Measurements from ENCODE around the gene ENOX1.
A peak's percentile ranks its signal among the peaks of the same experiment; 100 is the strongest.
"Not testable (repeated sequence)": the region's sequence is repeated elsewhere in the genome, so short reads cannot be mapped to it uniquely, and the experiment has no call there.

Gene ENOX1

GRCh38 chr13:43416408-43416807, 370.4 kb downstream of the ENOX1 start:
- not testable (repeated sequence) for DNase-seq

GRCh38 chr13:43415903-43416391, 370.8 kb downstream of the ENOX1 start:
- not testable (repeated sequence) for DNase-seq

GRCh38 chr13:43414111-43414510, 372.7 kb downstream of the ENOX1 start:
- no peak for DNase-seq

DNA sequence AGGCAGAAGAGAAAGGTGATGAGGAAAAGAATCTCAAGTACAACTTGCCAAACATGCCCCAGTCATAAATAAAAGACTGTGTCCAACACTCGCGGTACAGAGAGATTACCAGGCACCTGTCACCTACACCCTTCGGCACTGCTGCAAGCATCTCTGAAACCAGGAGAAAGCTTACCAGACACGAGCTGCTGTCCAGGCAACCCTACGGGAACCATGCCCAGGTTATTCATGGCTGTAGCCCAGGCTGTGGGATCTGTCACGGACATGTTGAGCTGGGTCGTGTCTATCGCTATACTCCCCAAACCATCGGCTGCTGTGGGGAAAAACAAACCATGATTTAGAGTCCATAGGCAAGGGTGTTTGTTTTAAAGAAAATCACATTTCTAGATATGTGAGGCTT, 375.0 kb downstream of the ENOX1 start:
- DNase-seq: peak; percentile 25

DNA sequence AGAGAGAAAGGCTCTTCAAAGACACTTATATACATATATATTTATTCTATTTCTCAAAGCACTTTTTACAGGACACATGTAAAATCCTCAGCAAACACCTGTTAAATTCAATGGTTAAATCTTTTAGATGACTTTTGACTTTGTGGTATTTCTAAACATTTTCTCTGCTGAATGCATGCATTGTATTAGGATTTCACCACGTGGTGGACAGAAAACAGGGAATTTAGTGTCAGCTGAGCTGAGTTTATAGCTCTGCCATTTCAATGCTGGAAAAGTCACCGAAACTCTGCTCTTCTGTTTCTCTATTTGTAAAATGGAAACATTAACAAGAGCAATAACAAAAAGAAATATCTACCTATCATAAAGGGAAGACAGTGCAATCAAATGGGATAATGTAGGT, 375.6 kb downstream of the ENOX1 start:
- no peak for DNase-seq

GRCh38 chr13:43408274-43408673, 378.5 kb downstream of the ENOX1 start:
- no peak for DNase-seq

DNA sequence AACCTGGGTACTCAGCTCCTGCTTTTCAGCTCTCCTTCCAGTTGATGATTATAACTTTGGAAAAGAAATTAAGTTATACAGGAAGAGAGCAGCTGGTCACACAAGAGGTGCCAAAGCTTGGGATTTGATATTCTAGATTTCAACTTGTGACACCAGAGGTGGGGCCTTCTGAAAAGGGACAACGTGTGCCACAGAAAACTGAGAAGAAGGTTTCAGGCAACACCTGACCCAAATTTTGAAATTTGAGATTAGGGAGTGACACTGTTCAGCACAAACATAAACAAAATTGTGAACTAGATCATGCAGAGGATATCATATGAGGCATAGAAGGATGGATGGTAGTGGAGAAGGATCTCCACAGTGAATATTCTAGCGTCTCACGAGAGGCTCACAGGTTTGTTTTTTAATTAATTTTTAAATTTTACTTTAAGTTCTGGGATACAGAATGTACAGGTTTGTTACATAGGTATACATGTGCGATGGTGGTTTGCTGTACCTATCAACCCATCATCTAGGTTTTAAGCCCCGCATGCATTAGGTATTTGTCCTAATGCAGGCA, 379.7 kb downstream of the ENOX1 start:
- no peak for DNase-seq

DNA sequence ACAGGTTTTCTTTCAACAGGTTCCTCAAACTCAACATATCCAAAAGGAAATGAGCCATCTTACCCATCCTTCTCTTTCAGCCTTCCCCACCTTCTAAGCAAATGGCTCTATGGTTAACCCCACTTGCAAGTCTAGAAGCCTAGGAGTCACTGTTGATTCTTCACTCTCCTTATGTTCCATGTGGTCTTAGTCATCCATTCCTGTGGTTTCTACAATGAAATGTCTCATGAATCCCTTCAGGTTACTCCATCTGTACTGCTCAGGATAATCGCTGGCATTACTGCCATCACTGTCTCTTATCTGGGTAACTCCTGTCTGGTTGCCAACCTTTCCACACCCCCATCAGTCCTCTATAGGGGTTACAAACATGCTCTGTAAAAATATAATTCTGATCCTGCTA, 381.3 kb downstream of the ENOX1 start:
- DNase-seq: no peak

- DNase-seq: no peak
Measured at GRCh38 chr13:43402380-43402779, 384.4 kb downstream of the ENOX1 start.

GRCh38 chr13:43401361-43401760, 385.4 kb downstream of the ENOX1 start:
- DNase-seq: no peak

DNA sequence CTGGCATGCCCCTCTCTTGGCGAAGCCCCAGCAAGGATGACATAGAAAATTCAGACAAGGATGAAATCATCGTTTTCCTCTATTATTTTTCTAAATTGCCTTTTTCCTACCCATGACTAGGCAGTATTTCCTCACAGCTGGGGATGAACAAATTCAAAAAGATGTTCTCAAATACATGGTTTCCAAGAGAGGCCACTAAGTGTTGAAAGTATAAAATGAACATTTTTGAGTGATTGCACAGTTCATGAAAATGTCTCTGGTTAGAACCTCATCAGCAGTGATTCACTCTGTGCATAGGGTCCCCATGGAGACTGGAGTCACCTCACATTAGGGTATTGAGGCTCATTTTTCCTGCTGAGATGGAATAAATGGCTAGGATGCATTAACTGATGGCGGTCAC, 389.7 kb downstream of the ENOX1 start:
- no peak for DNase-seq

DNA sequence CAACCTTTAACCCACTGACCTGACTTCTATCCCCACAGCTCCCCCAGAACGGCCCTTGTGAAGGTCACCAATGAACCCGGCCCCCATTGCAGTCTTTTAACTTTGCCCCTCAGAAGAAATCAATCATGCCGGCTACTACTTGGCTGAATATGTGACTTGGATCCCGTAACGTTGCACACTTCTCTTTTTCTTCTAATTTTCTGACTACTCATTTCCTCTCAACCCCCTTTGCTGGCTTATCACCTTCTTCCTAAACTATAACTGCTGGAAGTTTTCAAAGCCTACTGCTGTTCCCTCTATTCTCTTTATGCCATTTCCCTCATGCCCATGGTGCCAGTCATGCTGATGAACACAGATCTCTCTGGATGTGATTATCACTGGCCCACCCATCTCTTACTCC, 395.7 kb downstream of the ENOX1 start:
- no peak for DNase-seq

DNA sequence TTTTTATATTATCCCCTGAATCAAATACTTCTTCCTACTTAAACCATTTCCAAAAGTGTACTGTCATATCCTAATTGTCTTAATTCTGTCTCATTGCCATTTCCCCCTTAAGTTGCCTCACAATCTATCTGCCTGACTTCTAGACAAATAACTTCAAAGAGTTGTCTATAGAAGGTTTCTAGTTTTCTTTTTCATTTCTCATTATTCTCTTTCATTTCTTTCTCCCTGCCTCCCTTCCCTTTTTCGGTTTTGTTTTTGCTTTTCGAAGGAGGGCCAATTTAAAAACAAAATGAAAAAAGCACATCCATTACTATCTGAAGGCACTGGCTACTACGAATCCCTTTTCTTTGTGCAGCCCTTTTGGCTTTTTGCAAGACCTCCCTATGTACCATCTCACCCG, 396.2 kb downstream of the ENOX1 start:
- no peak for DNase-seq

GRCh38 chr13:43389983-43390382, 396.8 kb downstream of the ENOX1 start:
- DNase-seq: peak; percentile 4

DNA sequence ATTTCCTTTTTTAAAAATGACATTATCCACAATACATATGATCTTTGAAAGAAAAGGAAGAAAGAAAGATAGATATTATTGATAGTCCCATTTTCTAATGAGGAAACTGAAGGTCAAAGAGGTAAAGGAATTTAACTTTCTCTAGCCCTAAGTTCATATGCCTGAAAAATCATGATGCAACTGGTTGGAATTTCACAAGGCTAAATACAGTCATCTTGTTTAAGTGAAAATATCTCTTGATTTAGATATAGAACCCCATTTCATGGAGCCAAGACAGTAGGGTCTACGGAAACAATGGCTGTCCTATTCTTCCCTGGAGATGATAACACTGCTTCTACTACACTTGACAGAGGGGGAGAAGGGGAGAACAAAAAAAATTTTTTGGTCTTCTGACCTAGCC, 397.2 kb downstream of the ENOX1 start:
- no peak for DNase-seq

- peak; percentile 21 for DNase-seq
Measured at GRCh38 chr13:43388282-43389034, 398.3 kb downstream of the ENOX1 start.

- DNase-seq: no peak
Measured at GRCh38 chr13:43387880-43388279, 398.9 kb downstream of the ENOX1 start.

GRCh38 chr13:43383498-43384165, 403.1 kb downstream of the ENOX1 start:
- no peak for DNase-seq

- DNase-seq: no peak
Measured at GRCh38 chr13:43379738-43380137, 407.0 kb downstream of the ENOX1 start.

- no peak for DNase-seq
Measured at GRCh38 chr13:43377973-43378372, 408.8 kb downstream of the ENOX1 start.

GRCh38 chr13:43377149-43377548, 409.6 kb downstream of the ENOX1 start:
- no peak for DNase-seq

DNA sequence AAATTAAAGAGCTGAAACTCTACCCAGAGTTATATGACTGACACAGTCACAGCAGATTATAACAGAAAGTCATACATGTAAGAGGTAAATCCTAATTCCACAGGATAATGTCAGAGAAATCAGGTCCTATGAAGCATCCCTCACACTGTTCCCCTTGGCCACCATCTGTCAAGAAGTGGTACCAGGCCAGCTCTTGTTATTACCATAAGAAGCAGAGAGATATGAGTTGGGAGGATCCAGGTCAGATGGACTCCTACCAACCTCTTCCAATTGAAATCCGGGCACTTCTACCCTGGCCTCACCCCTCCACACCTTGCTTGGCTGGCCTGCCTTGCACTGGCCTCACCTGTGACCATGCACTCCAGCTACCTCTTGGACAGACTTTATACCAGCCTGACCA, 410.2 kb downstream of the ENOX1 start:
- no peak for DNase-seq

- DNase-seq: no peak
Measured at GRCh38 chr13:43375797-43376465, 410.8 kb downstream of the ENOX1 start.

DNA sequence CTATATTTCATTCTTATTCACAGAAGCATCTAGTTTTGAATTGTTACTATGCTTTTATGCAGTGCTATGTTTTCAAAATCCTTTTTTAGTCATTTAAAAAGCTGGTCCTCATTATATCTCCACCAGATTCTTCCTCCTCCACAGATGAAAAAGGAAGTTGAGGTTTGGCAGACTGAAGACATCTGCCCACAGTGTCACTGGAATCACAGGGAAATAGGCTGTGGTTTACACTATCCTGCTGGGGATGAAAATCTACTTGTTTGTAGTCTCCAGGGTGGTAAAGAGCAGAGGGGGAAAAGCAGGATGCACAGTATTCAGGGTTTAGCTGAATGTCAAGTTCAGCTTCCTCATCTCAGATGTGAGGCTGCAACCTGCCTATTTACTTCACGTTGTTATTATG, 412.2 kb downstream of the ENOX1 start:
- DNase-seq: no peak

All from NCI-H1092 treated with DMSO at 0.1 percent for 48 hours (cell line).